Uterus (tissue), 4 donors: ENCODE measurements around the gene TYROBP. TPM values are rescaled to one million over a fixed set of nuclear protein-coding genes. Genes with fewer than 3 reads are reported as not detected.
"Not testable (repeated sequence)": the region's sequence is repeated elsewhere in the genome, so short reads cannot be mapped to it uniquely, and the experiment has no call there.

Source experiments
- DNase-seq, 2 donors: peaks; one replicate each; pipeline ENCODE4 v3.0.0-alpha.2; 2019 to 2020
- H3K27ac ChIP-seq, 2 donors: fragments of 200-600 bp; sonication (generic); 1 replicate in 1 of 2; 2 replicates in 1 of 2; pipeline ENCODE4 v1.5.1; 2016 to 2018
- H3K27me3 ChIP-seq, 2 donors: fragments of 200-600 bp; sonication (generic); one replicate each; pipeline ENCODE4 v1.5.1; 2018 to 2019; ENCODE audit warnings: control low read depth in 1 of 2
- H3K36me3 ChIP-seq, 2 donors: fragments of 200-600 bp; sonication (generic); one replicate each; pipeline ENCODE4 v1.5.1; 2019; ENCODE audit warnings: control low read depth in 1 of 2
- H3K4me1 ChIP-seq, 2 donors: fragments of 200-600 bp; sonication (generic); one replicate each; pipeline ENCODE4 v1.5.1; 2018 to 2019; ENCODE audit warnings: control low read depth in 1 of 2
- H3K4me3 ChIP-seq, 2 donors: fragments of 200-600 bp; sonication (generic); 1 replicate in 1 of 2; 2 replicates in 1 of 2; pipeline ENCODE4 v1.5.1; 2018 to 2019; ENCODE audit warnings: mild to moderate bottlenecking in 1 of 2
- H3K9me3 ChIP-seq, 2 donors: fragments of 200-600 bp; sonication (generic); one replicate each; pipeline ENCODE4 v1.5.1; 2019; ENCODE audit warnings: control low read depth in 1 of 2
- POLR2A ChIP-seq, 2 donors: fragments of 450-650 bp; IDR thresholded peaks; one replicate each; pipeline ENCODE4 v1.6.1; 2016; ENCODE audit warnings: antibody characterized with exemption in 2 of 2, mild to moderate bottlenecking in 1 of 2, moderate library complexity in 1 of 2
- intact Hi-C: fragments of 100-400 bp; cut with DNase I; formaldehyde crosslinking; loops from one replicate; pipeline ENCODE4 v1.15.1; 2023; ENCODE audit warnings: low total_unique reads
- total RNA-seq, 4 donors: library from RNA; depleted of rRNA in 3 of 4; stranded (reverse); fragments of >200 nt in 3 of 4; gene quantifications; one replicate each; pipeline versions ENCODE4 v1.1.0 to v1.2.4, GENCODE V29; 2014 to 2023
- TF ChIP-seq, protein P1 (sequence below), 4 experiments: fragments of 200-600 bp in 2 of 4; fragments of 450-650 bp in 2 of 4; sonication (generic) in 2 of 4; IDR thresholded peaks; one replicate each; pipeline ENCODE4 v1.5.1; 2016 to 2019; ENCODE audit warnings: antibody characterized with exemption in 4 of 4, mild to moderate bottlenecking in 2 of 4, moderate library complexity in 1 of 4
- donor health status: DM: yes; HTN: yes; CAD: no.

TYROBP gene
- total RNA-seq: 10 to 100 TPM in 3 of 4 donors, 1 to 10 TPM in 1; 1.3 to 25.0 (median 14.9) TPM

DNA sequence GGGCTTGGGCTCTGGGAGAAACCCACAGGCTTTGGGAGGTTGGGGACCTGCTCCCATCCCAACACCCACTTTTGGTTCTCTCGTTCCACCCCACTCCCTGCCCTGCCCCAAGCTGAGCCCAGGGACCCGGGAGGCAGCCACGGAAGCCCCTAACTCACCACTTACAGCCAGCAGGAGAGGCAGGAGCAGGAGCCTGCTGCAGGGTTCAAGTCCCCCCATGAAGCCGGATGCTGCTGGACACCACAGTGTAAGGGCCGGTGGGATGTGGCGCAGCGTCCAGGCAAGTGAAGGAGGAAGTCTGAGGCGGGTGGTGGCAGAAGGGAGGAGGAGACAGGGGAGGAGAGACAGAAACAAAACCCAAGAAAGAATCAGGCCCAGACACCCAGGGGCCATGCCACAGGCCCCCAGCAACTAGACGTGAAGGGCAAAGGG lies at the start of gene TYROBP:
Gene TYROBP (minus strand): TSS at position 286 of the 432 bp plus-strand sequence. CDS start 67 bp downstream, at position 219.
- Histone ChIP-seq H3K27me3 (no peaks in the 10 kb centered on the region), H3K4me3 (no peak within 1 kb of the TSS), H3K4me1 (no peaks in the 10 kb centered on the region), H3K9me3 (no peaks in the 10 kb centered on the region), H3K36me3 (no peaks in the 10 kb centered on the region), H3K27ac (no peak within 1 kb of the TSS)
- TF ChIP-seq, protein P1, sequence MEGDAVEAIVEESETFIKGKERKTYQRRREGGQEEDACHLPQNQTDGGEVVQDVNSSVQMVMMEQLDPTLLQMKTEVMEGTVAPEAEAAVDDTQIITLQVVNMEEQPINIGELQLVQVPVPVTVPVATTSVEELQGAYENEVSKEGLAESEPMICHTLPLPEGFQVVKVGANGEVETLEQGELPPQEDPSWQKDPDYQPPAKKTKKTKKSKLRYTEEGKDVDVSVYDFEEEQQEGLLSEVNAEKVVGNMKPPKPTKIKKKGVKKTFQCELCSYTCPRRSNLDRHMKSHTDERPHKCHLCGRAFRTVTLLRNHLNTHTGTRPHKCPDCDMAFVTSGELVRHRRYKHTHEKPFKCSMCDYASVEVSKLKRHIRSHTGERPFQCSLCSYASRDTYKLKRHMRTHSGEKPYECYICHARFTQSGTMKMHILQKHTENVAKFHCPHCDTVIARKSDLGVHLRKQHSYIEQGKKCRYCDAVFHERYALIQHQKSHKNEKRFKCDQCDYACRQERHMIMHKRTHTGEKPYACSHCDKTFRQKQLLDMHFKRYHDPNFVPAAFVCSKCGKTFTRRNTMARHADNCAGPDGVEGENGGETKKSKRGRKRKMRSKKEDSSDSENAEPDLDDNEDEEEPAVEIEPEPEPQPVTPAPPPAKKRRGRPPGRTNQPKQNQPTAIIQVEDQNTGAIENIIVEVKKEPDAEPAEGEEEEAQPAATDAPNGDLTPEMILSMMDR (IDR thresholded peaks at IDR 0.05): no peak
- TF ChIP-seq POLR2A (IDR thresholded peaks at IDR 0.05): no peak
- intact Hi-C loops: no loop called here
- no peak for DNase-seq

DNA sequence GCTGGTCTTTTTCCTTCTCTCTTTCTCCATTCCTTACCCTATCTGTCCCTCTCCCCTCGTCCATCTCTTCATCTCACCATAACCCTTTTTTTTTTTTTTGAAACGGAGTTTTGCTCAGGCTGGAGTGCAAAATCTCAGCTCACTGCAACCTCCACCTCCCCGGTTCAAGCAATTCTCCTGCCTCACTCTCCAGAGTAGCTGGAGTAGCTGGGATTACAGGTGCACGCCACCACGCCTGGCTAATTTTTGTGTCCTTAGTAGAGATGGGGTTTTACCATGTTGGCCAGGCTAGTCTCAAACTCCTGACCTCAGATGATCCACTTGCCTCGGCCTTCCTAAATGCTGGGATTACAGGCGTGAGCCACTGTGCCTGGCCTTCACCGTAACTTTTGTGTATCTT lies 49.3 kb upstream of the TYROBP start:
- DNase-seq, intact Hi-C loops, H3K9me3 ChIP-seq, H3K36me3 ChIP-seq, H3K4me3 ChIP-seq, H3K27ac ChIP-seq: not testable (repeated sequence)
- H3K4me1 ChIP-seq: peaks cover 0 to 10% of the 10 kb centered on the region in 2 donors
- peaks cover 12 to 20% of the 10 kb centered on the region in 2 donors for H3K27me3 ChIP-seq

DNA sequence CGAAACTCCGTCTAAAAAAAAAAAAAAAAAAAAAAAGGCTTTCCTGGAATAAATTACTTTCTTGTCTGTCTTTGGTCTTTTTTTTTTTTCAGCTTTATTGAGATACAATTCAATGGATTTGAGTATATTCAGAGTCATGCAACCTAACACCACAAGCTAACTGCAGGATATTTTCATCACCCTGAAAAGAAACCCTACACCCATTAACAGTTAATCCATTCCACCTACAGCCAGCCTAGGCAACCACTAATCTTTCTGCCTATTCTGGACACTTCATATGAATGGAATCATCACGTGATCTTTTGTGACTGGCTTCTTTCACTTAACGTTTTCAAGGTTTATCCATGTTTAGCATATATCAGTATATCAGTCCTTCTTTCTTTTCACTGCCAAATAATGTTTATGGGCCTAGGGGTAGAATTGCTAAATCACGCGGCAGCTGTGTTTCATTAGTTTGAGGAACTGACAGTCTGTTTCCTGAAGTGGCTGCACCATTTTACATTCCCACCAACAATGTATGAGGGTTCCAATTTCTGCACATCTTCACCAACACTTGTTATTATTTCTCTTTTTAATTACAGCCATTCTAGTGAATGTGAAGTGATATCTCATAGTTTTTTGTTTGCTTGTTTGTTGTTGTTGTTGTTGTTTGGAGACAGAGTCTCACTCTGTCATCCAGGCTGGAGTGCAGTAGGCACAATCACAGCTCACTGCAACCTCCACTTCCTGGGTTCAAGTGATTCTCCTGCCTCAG lies 48.0 kb upstream of the TYROBP start:
- H3K4me1 ChIP-seq: peaks cover 0 to 10% of the 10 kb centered on the region in 2 donors
- no peaks in the 10 kb centered on the region for H3K9me3 ChIP-seq
- TF ChIP-seq POLR2A (IDR thresholded peaks at IDR 0.05): no peak
- TF ChIP-seq, protein P1 (IDR thresholded peaks at IDR 0.05): no peak
- H3K36me3 ChIP-seq: no peaks in the 10 kb centered on the region
- no peak overlapping the region for H3K27ac ChIP-seq
- intact Hi-C loops: no loop called here
- no peak for DNase-seq
- peaks cover 12 to 13% of the 10 kb centered on the region in 2 donors for H3K27me3 ChIP-seq
- H3K4me3 ChIP-seq: no peak overlapping the region

DNA sequence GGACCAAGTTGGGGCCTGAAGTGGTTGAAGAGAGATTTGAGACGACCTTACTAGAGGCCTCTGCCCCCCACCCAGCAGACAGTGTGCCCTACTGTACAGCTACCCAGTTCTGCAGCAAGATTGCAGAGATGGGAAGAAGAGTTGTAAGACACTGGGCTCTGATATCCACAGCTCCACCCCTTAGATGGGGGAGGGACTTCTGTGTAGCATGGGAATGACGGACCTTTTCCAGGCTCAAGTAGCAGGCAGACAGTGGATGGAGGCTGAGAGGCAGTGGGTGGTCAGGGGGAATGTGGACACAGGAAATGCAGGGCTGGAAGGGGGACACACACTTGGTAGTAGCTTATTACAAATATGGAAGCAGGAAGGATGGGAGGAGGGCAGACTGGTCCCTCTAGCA lies 41.0 kb upstream of the TYROBP start:
- no peaks in the 10 kb centered on the region for H3K4me1 ChIP-seq
- no peaks in the 10 kb centered on the region for H3K36me3 ChIP-seq
- no peak overlapping the region for H3K4me3 ChIP-seq
- intact Hi-C loops: no loop called here
- no peaks in the 10 kb centered on the region for H3K27me3 ChIP-seq
- DNase-seq: no peak
- TF ChIP-seq, protein P1 (IDR thresholded peaks at IDR 0.05): no peak
- TF ChIP-seq POLR2A (IDR thresholded peaks at IDR 0.05): no peak
- no peak overlapping the region for H3K27ac ChIP-seq
- no peaks in the 10 kb centered on the region for H3K9me3 ChIP-seq

DNA sequence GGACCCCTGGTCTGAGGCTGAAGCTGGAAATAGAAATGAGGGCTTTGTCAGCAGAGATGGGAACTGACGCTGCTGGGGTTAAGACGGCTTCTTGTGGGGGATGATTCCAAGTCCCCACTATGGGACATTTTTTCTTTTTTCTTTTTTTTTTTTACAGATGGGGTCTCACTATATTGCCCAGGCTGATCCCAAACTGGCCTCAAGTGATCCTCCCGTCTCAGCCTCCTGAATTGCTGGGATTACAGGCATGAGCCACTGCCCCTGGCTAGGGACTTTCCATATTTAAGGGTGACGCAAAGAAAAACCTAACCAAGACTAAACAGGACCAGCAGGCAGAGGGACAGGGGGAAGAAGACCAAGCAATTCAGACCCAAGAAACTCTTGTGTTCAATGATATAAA lies 38.1 kb upstream of the TYROBP start:
- Histone ChIP-seq H3K9me3 (no peaks in the 10 kb centered on the region), H3K36me3 (no peaks in the 10 kb centered on the region), H3K27ac (no peak overlapping the region), H3K27me3 (no peaks in the 10 kb centered on the region), H3K4me3 (no peak overlapping the region), H3K4me1 (no peaks in the 10 kb centered on the region)
- intact Hi-C loops: no loop called here
- DNase-seq: no peak
- no peak for TF ChIP-seq POLR2A (IDR thresholded peaks at IDR 0.05)
- TF ChIP-seq, protein P1 (IDR thresholded peaks at IDR 0.05): no peak
